Measurements from ENCODE around the gene TOMT.

Gene TOMT

DNA sequence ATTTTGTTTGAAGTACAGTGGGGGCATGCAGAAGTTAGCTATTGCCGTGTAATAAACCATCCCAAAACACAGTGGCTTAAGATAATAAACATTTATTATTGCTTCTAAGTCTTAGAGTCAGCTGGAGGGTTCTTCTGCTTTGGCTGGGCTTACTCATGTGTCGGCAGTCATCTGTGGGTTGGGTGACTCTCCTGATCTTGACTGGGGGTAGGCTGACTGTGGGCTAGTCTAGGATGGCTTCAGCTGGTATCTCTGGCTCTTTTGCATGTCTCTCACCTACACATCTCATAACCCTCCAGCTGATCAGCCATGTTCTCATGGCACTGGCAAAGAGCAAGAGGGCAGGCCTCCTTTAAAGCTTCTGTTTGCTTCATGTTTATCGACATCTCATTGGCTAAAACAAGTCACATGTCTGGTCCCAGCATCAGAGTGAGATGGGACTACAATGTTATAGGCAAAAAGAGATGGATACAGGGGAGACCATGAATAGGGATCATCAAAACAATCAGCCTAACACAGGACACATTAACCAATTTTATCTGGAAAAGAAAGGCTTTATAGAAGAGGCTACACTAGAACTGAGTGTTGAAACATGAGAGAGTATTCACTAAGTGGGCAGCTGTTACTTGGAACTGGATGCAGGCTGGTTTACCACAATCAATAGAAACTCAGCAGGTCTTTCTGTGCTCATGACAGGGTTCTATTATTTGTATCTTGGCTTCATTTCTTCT is 19.9 kb upstream of the TOMT start:
- no peak for DNase-seq (ENCODE audit: low read depth in 3 of 3, low spot score in 1 of 3)

DNA sequence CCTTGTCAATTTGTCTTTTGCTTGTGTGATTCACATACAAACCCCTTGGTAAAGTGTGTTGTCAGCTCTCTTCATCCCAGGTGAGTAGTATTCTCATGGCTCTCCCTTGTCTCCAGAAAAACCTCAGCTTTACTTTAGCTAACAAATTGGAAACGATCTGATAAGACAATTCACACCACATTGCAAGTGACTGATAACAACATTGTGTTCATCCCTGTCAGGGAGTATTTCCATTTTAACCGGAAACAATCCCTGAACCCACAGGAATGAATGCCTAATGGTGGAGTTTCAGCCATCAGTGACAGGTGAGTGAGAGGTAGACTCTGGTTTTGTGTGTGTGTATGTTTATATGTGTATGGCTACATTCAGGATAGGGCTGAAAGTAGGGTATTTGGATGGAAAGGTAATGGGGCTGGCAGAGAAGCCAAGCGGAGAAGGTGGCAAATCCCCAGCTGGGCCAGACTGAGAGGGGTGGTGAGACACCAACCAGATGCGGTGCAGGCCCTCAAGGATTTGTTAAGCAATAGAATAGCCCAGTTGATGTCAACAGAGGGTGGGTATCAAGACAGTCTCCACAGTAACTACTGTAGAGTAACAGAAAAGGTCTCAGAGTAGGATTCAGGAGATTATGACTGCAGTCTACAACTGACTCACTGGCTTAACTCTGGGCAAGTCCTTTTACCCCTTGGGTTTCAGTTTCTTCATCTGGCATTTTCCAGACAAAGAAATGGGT is 17.5 kb upstream of the TOMT start:
- DNase-seq (ENCODE audit: low read depth in 3 of 3, low spot score in 1 of 3): no peak

DNA sequence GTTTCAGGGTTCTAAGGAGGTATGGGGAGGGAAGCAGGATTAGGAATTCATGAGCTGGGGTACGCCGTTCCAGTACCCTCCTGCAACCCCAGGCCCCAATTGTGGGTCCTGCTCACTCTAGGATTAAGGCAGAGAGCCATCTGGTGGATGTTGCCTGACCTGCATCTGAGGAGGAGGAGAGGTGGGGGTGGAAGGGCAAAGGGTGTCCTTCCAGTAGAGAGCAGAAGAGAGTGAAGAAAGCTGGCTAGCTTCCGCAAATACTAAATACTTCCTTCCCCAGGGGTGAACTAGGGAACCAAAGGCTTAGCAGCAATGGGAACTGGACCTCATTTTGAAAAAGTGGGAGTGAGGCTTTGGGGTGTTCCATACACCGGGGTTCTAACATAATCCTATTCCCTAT is 14.4 kb upstream of the TOMT start:
- DNase-seq (ENCODE audit: low read depth in 3 of 3, low spot score in 1 of 3): peak in 2 of 3 donors; percentile 42 to 45

DNA sequence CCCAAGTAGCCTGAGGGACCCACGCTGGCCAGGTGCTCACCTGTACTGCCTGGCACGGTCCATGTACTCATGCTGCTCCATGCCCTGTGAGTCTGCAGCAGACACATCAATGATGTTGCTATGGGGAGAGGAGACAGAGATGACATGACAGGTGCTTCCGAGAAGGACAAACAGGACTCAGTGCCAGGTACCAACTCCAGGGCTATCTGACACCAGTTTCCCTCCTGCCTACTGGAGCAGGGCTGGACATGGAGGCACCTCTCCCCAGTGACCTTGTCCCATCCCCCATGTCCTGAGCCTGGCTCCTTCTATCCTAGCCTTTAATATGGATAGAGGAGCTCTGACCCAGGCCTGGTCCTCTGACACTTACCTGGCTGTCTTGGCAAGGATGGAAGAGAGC is 7.0 kb upstream of the TOMT start:
- DNase-seq (ENCODE audit: low read depth in 3 of 3, low spot score in 1 of 3): no peak

DNA sequence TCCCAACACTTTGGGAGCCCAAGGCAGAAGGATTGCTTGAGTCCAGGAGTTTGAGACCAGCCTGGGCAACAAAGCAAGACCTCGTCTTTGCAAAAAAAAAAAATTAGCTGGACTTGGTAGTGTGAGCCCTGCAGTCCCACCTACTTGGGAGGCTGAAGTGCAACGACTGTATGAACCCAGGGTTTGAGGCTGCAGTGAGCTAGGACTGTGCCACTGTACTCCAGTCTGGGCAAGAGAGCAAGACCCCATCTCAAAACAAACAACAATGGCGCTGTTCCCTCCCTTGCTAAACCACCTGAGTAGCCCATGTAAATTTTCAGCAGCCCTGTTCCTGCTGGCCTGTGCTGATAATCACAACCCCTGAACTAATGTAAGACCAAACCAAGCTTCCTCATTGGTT is 5.7 kb upstream of the TOMT start:
- no peak for DNase-seq (ENCODE audit: low read depth in 3 of 3, low spot score in 1 of 3)

DNA sequence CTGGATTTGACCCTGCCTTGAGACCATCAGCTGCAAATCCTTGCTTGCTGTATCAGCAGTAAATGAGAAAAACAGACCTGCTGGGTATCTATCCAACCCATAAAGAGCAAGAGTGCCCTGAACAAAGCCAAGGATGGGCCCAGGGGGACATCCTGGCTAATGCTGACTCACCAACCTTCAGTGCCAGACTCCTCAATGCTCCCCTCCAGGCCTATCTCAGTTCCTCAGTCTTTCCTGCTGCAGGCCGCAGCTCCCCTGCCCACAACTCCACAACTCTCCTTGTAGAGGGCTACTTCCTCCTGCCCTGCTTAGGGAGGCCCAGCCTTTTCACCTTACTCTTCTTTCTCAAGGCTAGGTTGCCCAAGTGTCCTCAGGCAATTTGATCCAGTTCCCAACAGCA is 5.3 kb upstream of the TOMT start:
- DNase-seq (ENCODE audit: low read depth in 3 of 3, low spot score in 1 of 3): no peak

DNA sequence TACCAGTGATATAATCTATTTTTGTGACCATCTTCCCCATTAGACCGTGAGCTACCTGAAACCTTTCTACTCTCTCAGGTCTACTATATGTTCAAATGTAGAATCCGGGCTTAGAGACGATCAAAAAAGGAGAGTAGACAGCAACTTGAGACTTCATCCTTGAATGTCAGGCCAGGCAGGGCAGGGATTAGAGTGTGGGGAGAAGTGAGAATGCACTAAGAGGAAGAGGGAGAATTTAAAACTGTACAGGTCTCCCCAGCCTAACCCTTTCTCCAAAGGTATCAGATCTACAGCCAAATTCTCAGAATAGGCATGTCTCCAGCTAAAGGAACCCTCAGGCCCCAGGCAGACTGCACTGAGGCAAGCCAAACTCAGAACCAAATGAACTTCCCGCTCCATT is 3.6 kb upstream of the TOMT start:
- DNase-seq (ENCODE audit: low read depth in 3 of 3, low spot score in 1 of 3): no peak

DNA sequence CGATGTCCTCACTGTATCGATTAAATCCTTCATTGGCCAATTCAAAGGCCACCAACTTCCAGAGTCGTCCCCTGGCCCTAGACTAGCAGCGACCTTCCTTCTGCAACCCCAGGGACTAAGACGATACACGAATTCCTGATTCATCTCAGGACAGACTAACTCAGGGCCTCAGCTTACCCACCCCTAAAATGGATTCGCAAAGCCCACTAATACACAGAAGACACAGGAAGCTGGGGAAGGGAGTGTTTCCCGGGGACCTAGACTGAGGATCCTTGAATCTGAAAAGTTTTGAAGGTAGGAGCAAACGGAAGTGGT is 3.1 kb upstream of the TOMT start:
- no peak for DNase-seq (ENCODE audit: low read depth in 3 of 3, low spot score in 1 of 3)

DNA sequence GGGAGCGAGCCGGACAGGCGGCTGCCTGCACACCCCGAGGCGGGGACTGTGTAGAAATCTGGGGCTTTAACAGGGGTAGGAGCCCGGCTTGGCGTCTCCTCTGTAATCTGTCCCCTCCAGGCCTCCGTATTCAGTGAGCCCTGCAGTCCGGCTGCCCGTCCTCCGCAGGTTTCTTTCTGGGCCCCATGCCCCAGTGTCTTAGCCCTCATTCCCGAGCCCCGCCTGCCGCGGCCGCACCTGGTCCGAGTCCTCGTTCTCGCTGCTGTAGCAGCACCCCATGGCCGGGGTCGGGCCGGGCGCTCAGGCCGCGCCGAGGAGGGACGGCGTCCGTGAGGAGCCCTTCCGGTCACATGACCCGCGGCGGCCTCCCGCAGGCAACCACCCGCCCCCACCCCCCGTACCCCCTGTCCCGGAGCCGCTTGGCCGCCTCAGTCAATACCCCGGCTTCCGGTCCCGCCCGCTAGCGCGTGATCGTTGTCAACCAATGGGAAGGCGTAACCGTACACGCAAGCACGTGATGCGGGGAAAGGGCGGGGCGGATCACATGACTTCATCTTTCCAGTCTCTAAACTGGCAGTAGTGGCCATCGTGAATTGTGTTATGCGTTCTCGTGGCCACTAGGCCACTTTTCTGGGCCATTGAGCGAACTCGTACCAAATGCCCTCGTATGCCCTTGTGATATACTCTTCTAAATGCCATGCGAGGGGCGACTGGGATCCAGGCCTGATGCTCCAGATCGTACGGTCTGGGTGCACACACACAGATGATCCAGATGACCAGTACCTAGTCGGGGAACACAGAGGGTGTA is 2.6 kb upstream of the TOMT start, which contains the start of gene LAMTOR1:
Gene LAMTOR1 (minus strand): TSS at position 352 of the 808 bp plus-strand sequence. CDS start 73 bp downstream, at position 279.
- peak; percentile 90 to 94 (median 90) for DNase-seq (ENCODE audit: low read depth in 3 of 3, low spot score in 1 of 3)

DNA sequence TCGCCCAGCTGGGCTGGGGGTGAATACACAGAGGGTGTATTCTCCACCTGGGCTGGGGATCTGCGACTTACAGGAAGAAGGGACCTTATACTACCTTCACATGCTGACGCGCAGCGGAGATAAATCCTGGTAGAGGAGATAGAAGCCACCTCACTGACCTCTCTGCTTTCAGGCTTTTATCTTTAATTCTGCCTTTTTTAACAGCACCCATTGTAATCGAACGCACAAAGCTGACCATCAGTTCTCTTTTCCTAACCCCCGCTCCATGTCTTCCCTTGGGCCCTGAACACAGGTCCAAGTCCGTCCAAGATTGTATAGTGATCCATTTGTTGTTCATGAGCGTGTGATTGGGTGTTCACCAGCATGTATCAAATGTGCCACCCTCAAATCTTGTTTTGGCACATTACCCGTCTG is 2.0 kb upstream of the TOMT start:
- no peak for DNase-seq (ENCODE audit: low read depth in 3 of 3, low spot score in 1 of 3)

DNA sequence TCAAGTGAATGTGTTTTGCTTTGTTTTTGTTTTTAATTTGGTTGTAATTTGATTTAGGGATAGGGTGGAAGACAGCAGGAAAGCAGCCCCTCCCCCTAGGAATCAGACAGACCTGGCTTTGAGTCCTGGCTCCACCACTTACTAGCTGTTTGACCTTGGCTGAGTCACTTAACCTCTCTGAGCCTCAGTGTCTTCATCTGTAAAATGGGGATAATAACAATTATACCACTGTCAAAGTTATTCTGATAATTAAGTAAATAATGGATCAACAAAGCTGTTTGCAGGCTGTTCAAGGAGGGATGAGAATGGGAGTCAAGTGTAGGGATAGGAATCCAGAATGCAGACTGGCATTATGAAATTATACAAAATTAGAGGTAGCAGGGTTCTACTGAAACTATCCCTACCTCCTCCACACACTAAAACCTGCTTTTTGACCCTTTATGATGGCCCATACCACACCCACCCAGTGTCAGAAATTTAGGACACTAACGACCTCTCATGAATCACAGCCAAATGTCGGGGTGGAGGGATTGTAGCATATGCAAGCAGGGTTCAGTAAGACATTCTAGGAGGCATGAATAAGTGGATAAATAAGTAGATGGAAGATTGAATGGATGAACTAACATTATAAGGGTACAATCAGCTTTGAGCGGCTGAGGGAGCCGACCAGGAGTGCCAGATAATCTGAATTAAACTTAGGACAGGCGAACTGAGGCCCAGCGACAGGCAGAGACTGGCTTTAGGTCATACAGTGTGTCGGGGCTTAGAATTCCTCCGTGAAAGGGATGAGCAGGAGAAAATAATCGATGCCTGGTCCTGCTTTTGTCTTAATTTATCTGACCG is 5.8 kb downstream of the TOMT start:
- no peak for DNase-seq (ENCODE audit: low read depth in 3 of 3, low spot score in 1 of 3)

DNA sequence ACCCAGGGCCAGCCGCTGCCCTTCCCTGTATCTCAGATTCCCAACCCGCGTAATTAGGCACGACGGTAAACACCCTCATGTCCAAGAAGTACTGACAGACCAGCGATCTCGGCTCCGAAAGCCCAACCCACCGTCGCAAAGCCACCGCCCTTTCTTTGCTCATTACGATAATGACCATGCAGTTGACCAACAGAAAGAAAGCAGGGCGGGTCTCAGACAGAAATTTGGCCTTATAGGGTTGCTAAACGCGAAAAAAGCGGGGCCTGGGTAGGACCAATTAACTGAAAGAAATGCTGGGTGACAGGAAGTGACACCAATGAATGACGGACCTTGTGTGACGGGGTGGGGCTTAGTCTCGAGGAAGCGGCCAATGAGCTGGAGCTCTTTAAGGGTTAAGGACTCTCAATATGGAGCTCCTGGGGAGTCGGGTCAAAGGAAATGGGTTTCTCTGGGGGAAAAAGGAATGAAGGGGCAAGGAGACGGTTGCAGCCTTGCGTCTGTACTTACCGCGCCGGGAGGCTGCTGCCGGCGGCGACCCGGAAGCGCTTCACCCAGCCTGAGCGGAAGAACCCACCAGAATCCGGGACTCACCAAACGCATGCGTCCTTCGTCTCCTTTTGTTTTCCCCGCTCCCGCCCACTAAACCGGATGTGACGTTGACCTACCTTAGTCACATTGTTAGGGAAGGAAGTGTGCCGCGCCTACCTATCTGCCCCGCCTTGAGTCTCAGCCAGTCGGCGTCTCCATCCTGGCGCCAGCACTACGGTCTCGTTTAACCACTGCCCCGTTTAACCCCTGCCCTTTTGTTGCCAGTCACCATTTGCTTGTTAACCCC is 6.6 kb downstream of the TOMT start, which contains the start of gene ANAPC15:
Gene ANAPC15 (minus strand): TSS at position 553 of the 835 bp plus-strand sequence. CDS start 1,419 bp downstream, outside the sequence.
- peak; percentile 92 to 95 (median 94) for DNase-seq (ENCODE audit: low read depth in 3 of 3, low spot score in 1 of 3)

DNA sequence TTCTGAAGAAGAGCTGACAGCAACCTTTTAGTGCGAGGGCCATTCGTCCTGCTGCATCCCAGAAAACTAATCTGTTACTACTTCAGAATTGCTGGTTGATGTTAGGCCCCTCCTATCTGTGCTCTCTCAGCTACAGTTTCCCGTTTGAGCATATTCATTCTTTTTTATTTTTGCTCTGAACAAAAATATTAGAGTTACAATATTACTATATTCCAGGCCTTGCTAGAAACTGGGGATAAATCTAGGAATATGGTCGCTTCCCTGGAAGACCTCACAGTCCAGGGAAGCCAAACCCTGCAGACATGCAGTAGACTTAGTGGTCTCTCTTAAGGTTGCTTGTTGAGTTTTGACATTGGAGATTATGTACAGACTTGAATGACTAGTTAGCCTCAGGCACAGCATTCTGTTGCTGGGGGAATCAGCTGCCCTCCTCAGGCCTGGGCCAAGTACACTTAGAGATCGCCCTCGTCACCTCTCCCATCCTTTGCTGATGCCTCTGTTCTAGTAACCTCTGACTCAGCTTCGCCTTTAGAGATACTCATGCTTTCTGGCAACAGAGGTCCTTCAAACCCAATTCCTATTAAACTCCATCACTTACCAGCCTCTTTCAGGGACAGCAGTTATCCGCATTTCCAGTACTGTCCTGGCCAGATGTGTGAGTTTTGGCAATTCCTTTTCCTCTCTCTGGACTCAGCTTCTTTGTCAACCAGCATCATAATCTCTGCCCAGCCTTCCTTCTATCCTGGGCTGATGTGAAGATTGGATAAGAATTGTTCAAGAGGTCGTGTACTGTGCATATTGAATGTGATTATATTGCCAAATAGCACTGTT is 7.5 kb downstream of the TOMT start:
- no peak for DNase-seq (ENCODE audit: low read depth in 3 of 3, low spot score in 1 of 3)

DNA sequence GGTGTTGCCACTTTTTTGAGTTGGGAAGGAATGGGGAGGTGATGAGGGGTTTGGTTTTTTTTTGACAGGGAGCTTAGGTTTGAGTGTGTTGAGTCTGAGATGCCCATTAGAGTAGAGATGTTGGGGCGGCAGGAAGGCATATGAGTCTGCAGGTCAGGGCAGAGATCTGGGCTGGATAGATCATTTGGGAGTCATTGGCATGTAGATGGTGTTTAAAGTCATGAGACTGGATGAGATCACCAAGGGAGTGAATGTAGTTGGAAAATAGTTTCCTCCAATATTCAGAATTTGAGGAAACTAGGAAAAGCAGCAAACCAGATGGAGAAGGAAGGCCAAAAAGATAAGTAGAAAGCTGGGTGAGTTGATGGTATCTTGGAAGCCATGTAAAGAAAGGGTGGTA is 8.8 kb downstream of the TOMT start:
- no peak for DNase-seq (ENCODE audit: low read depth in 3 of 3, low spot score in 1 of 3)

DNA sequence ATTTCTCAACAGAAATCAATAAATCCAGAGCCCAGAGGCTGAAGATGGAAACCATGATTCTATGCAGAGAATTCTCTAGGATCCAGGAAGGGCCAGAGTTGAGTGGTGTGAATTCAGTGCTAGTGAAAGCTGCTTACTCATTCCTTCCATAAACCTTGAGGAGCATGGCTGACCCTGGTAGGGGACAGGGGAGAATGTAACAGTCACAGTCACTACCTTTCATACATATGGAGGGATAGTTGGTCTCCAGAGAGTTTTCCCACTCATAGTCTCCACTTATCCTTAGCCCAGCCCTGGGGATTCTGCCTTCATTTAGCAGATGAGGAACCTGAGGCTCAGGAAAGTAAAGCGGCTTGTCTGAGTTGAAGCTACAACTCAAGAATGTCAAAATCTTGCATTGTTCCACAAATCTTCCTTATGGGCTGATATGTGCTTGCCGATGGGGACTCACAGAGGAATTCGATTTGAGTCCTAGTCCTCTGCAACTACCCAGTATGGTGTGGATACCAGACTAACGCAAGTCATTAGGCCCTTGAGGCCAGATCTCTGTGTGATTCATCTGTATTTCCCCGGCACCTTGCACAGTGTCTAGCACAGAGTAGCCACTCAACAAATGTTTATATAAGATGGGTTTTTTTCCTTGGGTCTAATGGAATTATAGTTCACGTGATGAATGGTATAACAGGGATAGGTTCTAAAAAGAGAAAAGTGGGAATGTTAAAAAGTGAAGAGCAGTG is 10.5 kb downstream of the TOMT start:
- DNase-seq (ENCODE audit: low read depth in 3 of 3, low spot score in 1 of 3): no peak

DNA sequence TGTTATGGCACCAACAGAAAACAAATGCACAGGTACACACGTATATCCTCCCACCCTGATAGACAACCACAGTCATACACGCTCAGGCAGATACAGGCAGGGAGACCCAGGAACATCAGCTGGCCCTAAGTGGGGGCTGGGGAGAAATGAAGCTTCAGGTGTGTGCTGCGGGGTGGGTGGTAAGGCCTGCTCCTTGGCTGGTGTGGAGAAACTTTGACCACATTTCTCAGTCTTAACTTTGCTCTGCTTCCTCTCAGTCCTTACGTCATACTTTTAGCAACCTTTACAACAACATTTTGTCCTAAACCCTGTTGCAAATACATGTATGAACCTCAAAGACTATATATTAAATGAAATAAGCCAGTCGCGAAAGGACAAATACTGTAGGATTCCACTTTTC is 13.5 kb downstream of the TOMT start:
- DNase-seq (ENCODE audit: low read depth in 3 of 3, low spot score in 1 of 3): no peak

DNA sequence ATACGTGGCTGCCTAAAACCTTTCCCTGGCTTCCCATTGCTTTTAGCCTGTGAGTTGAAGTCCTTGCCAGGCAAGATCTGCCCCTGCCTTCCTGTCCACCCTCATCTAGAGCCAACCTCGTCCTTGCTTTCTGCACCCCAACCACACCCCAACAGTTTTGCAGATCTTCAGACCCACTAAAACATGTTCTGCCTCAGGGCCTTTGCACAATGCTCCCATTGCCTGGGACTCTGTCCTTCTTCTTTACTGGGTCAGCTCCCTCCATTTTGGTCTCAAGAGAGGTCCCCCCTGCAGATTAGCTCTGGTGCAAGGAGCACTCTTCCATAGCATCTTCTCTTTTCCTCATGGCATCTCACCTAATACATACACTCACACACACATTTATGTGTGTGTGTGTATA is 15.2 kb downstream of the TOMT start:
- DNase-seq (ENCODE audit: low read depth in 3 of 3, low spot score in 1 of 3): no peak

DNA sequence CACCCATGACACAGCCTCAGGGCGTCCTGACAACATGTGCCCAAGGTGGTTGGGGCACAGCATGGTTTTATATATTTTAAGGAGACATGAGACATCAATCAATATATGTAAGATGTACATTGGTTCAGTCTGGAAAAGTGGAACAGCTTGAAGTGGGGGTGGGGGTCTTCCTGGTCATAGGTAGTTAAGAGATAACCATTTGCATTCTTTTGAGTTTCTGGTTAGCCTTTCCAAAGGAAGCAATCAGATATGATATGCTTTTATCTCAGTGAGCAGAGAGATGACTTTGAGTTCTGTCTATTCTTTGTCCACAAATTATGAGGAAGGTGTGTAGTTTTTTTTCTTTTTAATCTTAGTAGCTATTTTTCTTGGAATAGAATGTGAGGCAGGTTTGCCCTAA is 16.9 kb downstream of the TOMT start:
- no peak for DNase-seq (ENCODE audit: low read depth in 3 of 3, low spot score in 1 of 3)

Data from stimulated activated CD4-positive, alpha-beta T cell treated with anti-CD3 and anti-CD28 coated beads, TNF-alpha, amount 100 ng/mL, for 1 hour (primary cell).